NCI-H2171 treated with DMSO at 0.1 percent for 48 hours (cell line): ENCODE data around the gene SEMA6C.
"Not testable (repeated sequence)": the region's sequence is repeated elsewhere in the genome, so short reads cannot be mapped to it uniquely, and the experiment has no call there.

ENCODE experiments used
- DNase-seq: peaks from one replicate; lab custom pipeline; 2025; lab: John Stamatoyannopoulos, UW

The SEMA6C gene

DNA sequence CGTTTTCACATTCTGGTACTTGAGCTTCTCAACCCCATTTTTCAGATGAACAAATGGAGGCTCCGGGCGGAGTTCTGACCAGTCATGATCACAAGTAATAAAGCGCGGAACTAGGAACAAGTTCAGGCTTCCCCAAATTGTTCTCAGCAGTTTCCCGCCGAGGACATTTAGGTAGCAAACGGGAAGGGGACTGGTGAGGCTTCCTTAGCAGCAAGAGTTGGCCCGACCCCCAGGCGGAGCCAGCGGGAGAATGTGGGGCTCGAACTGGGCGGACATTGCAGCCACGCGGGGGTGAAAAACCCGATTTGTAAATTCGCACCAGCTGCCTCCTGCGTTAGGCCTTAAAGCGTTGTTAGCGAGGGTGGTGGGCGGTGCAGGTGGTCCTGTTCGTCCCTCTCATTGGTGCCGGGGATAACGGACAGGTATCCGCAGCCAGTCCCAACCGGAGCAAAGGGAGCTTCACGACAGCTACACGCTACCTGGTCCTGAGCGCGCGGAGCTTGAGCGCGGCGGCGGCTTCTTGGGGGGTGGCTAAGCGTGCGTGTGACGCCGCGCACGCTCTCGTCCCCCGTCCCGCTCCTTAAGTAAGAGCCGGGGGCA lies 15.3 kb downstream of the SEMA6C start:
- no peak for DNase-seq

DNA sequence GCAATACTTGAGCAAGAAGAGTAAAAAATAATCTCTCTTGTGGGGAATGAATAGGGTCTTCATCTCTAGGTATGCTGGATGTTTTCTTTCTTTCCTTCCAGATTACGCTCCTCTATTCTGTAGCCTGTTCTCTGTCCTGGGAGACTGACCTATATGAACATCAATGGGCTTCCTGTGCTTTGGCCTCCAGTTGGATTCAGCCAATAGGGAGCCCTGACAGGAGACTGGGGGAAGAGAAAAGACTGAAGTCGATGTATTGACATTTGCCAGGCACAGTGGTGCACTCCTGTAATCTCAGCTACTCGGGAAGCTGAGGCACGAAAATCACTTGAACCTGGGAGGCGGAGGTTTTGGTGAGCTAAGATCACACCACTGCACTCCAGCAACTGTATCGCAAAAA lies 17.6 kb downstream of the SEMA6C start:
- no peak for DNase-seq

DNA sequence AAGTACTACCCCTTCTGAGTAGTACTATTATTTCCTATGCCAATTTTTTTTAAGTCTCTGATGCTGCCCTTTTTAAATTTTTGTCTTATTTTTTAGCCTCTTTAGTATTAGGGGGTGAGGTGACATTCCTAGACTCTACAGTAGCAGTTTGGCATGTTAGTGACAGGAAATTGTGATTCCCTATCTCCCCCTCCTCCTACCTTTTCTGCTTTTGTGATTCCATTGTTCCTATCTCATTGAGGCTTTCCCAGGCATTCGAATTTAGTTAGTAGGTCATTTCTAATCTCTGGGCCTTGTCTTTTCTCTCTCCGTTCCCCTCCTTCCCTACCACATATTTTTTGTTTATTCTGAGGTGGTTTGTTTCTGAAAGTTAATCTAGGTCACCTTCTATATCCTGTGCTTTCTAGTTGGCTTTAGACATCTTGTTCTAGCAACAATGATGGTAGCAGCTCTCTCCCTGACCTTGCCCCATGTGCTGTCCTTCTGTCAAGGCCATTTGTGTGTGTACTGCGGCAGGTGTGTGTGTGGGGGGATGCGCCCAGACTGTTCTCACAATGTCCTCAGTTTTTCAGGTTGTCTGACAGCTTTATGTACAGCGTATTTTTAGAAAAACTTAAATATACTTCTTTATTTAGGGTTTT lies 21.5 kb downstream of the SEMA6C start:
- no peak for DNase-seq

DNA sequence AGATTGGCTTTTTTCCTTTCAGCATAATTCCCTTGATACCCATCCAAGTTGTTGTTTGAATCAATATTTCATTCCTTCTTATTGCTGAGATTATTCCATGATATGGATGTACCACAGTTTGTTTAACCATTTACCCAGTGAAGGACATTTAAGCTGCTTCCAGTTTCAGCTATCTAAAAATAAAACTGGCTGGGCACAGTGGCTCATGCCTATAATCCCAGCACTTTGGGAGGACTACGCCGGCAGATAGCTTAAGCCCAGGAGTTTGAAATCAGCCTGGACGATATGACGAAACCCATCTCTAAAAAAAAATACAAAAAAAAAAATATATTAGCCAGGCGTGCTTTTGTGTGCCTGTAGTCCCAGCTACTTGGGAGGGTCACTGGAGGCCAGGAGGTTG lies 32.6 kb downstream of the SEMA6C start:
- DNase-seq, result no peak

DNA sequence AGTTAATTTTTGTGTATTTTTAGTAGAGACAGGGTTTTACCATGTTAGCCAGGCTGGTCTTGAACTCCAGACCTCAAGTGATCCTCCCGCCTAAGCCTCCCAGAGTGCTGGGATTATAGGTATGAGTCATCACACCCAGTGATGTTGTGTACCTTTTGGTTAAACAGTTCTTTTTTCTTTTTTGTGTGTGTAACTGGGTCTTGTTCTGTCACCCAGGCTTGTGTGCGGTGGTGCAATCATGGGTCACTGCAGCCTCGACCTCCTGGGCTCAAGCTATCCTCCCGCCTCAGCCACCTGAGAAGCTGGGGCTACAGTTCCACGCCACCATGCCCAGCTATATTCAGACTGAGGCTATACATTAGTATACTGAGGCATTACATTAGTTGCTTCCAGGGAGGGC lies 38.1 kb downstream of the SEMA6C start:
- no peak for DNase-seq

DNA sequence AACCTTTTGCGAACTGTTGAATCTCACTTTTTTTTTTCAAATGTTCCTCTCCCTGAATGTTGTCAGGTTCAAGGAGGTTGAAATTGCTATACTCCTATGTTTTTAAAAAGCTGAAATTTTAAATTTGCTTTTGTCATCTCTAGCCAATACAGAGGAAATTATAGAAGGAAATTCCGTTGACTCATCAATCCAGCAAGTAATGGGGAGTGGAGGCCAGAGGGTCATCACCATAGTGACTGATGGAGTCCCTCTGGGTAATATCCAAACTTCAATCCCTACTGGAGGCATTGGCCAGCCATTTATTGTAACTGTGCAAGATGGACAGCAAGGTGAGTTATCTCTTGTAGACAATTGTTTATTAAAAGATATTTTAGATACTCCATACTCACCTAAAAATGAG lies 39.5 kb downstream of the SEMA6C start:
- no peak for DNase-seq

DNA sequence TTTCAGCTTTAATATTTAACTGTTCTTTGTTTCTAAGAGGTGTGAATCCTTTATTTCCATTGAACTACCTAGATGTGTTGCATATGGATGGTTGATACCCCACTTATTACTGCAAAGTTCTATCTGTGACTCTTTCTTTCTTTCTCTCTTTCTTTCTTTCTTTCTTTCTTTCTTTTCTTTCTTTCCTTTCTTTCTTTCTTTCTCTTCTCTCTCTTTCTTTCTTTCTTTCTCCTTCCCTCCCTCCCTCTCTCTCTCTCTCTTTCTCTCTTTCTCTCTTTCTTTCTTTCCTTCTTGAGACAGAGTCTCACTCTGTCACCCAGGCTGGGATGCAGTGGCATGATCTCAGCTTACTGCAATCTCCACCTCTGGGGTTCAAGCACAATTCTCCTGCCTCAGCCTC lies 41.8 kb downstream of the SEMA6C start:
- DNase-seq, result no peak

DNA sequence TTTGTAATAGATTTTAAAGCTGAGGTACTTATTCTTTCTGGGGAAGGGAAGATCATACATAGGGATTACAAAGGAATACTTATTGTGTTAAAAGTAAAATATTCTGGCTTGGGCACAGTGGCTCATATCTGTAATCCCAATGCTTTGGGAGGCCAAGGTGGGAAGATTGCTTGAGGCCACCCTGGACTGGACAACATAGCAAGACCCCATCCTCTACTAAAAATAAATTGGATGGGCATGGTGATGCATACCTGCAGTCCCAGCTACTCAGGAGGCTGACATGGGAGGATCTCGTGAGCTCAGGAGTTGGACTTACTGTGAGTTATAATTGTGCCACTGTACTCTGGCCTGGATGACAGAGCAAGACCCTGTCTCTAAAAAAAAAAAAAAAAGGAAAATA lies 48.3 kb downstream of the SEMA6C start:
- DNase-seq, result no peak

DNA sequence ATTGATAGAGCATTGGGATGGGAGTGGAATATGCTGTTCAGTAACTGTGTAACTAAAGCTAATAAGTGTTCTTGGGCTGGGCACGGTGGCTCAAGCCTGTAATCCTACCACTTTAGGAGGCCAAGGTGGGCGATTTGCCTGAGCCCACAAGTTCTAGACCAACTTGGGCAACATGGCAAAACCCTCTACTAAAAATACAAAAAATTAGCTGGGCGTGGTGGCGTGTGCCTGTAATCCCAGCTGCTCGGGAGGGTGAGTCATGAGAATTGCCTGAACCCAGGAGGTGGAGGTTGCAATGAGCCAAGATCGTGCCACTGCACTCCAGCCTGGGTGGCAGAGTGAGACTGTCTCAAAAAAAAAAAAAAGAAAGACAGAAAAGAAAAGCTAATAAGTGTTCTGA lies 49.0 kb downstream of the SEMA6C start:
- not testable (repeated sequence) for DNase-seq

DNA sequence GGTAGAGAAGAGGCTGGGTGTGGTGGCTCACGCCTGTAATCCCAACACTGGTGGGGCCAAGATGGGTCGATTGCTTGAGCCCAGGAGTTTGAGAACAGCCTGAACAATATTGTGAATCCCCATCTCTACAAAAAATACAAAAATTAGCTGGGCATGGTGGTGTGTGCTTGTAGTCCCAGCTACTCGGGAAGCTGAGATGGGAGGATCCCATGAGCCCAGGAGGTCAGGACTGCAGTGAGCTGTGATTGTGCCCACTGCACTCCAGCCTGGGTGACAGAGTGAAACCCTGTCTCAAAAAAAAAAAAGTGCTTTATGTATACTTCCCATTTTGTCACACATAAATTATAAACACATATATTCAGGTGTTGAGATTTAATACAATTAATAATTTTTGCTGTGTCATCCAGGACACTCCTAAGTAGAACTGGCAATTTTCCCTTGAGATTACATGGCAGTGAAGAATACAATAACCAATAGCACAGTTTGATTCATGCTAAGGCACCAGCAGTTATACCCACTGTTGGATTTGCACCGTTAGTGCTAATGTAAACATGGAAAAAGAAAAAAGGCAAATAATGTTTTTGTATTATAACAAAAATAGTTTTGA lies 60.4 kb downstream of the SEMA6C start:
- DNase-seq, result no peak
